Immature natural killer cell (primary cell): Measurements from ENCODE around the gene FOSL1. TPM values are rescaled to one million over a fixed set of nuclear protein-coding genes. Genes with fewer than 3 reads are reported as not detected.

Experiments
- DNase-seq, 3 donors: peaks; one replicate each; pipeline ENCODE4 v3.0.0; 2022; ENCODE audit warnings: mixed read lengths in 1 of 3
- H3K27ac Mint-ChIP-seq, 6 donors: one replicate each; pipeline ENCODE4 v1.8.0; 2020; ENCODE audit warnings: mixed read lengths in 6 of 6, mild to moderate bottlenecking in 5 of 6, inconsistent platforms in 4 of 6, moderate library complexity in 3 of 6
- H3K27me3 Mint-ChIP-seq, 3 donors: one replicate each; pipeline ENCODE4 v1.8.0; 2020 to 2021; ENCODE audit warnings: low read depth in 3 of 3, mild to moderate bottlenecking in 3 of 3, mixed read lengths in 3 of 3, moderate library complexity in 3 of 3, inconsistent platforms in 1 of 3
- H3K36me3 Mint-ChIP-seq, 3 donors: one replicate each; pipeline ENCODE4 v1.8.0; 2020; ENCODE audit warnings: mixed read lengths in 3 of 3, inconsistent platforms in 2 of 3, mild to moderate bottlenecking in 2 of 3
- H3K4me1 Mint-ChIP-seq, 2 donors: one replicate each; pipeline ENCODE4 v1.8.0; 2020; ENCODE audit warnings: inconsistent platforms in 2 of 2, mild to moderate bottlenecking in 2 of 2, mixed read lengths in 2 of 2, moderate library complexity in 1 of 2
- H3K4me3 Mint-ChIP-seq, 5 donors: one replicate each; pipeline ENCODE4 v1.8.0; 2020; ENCODE audit warnings: mild to moderate bottlenecking in 5 of 5, mixed read lengths in 5 of 5, inconsistent platforms in 3 of 5, moderate library complexity in 3 of 5
- H3K9me3 Mint-ChIP-seq, 6 donors: one replicate each; pipeline ENCODE4 v1.8.0; 2020; ENCODE audit warnings: mild to moderate bottlenecking in 6 of 6, mixed read lengths in 6 of 6, inconsistent platforms in 4 of 6, moderate library complexity in 3 of 6
- polyA plus RNA-seq, 3 donors: library from polyadenylated mRNA; unstranded; fragments of 300-500 nt; fragmentation: Illumina TruSeq; gene quantifications; one replicate each; pipeline ENCODE4 v1.2.3, GENCODE V29; 2021

FOSL1 gene
- polyA plus RNA-seq, 3 donors from 2014 or later, result 0.13 to 0.30 (median 0.17) TPM

DNA sequence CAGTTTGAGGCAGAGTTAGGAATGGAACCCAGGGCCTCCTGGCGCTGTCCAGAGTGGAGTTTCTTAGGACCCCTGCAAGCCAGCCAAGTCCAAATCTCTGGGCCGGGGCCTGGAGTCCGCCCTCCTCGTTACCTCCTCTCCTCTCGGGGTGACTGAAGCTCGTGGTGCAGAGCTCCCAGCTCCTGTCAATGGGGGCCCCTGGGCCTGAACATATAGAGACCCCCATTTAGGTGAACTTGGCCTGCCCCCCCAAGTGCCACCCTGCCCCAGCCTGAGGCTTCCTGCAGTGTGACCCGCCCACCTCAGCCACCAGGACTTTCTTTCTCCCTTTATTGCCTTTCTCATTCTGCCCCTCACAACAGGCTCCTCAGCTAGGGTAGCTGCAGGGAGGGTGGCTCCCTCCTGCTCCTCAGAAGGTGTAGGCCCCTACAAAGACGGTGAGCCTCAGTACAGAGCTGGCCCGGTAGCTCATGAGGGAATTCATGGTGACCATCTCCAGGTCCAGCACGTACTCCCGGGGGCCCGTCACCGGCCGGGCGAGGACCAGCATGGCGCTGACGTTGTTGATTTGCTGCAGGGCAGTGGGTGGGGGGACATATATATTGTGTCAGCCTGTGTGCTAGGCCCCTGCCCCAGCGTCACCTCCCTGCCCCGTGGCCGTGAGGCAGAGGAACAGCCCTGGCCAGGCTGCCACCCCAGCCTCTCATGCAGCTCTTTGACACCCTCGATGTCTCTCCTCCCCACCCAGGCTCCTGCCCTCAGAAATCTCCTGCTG lies 33.5 kb downstream of the FOSL1 start:
- H3K9me3 Mint-ChIP-seq, result no peaks in the 10 kb centered on the region
- peaks cover 0 to 5% (median 2%) of the 10 kb centered on the region in 3 donors for H3K27me3 Mint-ChIP-seq
- H3K4me1 Mint-ChIP-seq, result peaks cover 15 to 25% of the 10 kb centered on the region in 2 donors
- no peak overlapping the region for H3K27ac Mint-ChIP-seq
- peaks cover 4 to 12% (median 4%) of the 10 kb centered on the region in 3 donors for H3K36me3 Mint-ChIP-seq
- H3K4me3 Mint-ChIP-seq, result no peak overlapping the region
- no peak for DNase-seq

DNA sequence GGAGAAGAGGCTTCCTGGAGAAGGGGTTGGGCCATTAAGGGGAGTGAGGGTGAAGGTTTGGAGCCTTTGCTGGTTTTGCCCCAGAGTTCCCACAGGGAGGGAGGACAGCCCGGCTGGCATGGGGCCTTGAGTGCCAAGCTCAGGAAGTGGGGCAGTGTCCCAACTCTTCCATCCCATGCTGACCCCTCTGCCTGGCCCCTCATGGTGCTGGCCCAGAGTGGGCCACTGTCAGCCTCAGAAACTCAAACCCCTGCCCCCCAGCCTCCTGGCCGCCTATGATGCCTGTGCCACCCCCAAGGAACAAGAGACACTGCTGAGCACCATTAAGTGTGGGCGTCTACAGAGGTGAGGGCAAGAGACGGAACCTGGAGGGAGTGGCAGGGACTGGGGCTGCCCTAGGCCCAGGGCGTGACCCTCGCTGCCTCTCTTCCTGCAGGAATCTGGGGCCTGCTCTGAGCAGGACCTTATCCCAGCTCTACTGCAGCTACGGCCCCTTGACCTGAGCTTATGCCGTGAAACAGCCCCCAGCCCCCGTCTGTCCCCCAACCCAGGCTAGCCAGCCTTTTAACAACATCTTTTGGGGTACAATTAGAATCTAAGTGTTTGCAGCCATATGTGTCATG lies 34.5 kb downstream of the FOSL1 start:
- H3K27me3 Mint-ChIP-seq, result peaks cover 0 to 5% (median 2%) of the 10 kb centered on the region in 3 donors
- H3K4me1 Mint-ChIP-seq, result peaks cover 18 to 26% of the 10 kb centered on the region in 2 donors
- no peak overlapping the region for H3K4me3 Mint-ChIP-seq
- no peaks in the 10 kb centered on the region for H3K9me3 Mint-ChIP-seq
- H3K27ac Mint-ChIP-seq, result no peak overlapping the region
- no peak for DNase-seq
- peaks cover 4 to 12% (median 4%) of the 10 kb centered on the region in 3 donors for H3K36me3 Mint-ChIP-seq

DNA sequence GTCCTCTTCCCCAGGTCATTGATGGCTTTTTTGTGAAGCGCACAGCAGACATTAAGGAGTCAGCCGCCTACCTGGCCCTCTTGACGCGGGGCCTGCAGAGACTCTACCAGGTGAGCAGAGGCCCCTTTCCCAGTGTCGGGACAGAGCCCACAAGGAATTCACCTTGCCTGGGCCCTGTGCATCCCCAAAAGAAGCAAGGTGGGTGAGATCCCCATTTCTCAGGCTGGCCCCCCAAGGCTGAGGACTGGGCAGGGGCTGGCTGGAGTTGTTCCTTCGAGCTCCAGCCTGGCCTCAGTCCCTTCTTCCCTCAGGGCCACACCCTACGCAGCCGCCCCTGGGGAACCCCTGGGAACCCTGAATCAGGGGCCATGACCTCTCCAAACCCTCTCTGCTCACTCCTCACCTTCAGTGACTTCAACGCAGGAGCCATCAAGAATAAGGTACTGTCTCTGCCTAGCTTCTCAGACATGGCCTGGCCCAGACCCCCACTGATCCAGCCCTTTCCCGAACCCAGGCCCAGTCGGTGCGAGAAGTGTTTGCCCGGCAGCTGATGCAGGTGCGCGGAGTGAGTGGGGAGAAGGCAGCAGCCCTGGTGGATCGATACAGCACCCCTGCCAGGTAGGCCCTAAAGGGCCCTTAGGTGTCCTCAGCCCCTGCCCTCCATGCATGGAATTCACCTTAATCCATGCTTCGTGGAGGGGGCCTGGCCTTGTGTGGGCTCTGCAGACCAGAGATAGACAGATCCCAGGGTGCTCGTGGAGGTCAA lies 35.3 kb downstream of the FOSL1 start:
- DNase-seq, result no peak
- Mint-ChIP-seq H3K9me3 (no peaks in the 10 kb centered on the region), H3K27ac (peak overlapping the region in 1 of 6 donors; percentile 84), H3K4me3 (no peak overlapping the region), H3K4me1 (peaks cover 20 to 24% of the 10 kb centered on the region in 2 donors), H3K36me3 (peaks cover 4 to 12% (median 4%) of the 10 kb centered on the region in 3 donors), H3K27me3 (peaks cover 2 to 8% (median 4%) of the 10 kb centered on the region in 3 donors)

DNA sequence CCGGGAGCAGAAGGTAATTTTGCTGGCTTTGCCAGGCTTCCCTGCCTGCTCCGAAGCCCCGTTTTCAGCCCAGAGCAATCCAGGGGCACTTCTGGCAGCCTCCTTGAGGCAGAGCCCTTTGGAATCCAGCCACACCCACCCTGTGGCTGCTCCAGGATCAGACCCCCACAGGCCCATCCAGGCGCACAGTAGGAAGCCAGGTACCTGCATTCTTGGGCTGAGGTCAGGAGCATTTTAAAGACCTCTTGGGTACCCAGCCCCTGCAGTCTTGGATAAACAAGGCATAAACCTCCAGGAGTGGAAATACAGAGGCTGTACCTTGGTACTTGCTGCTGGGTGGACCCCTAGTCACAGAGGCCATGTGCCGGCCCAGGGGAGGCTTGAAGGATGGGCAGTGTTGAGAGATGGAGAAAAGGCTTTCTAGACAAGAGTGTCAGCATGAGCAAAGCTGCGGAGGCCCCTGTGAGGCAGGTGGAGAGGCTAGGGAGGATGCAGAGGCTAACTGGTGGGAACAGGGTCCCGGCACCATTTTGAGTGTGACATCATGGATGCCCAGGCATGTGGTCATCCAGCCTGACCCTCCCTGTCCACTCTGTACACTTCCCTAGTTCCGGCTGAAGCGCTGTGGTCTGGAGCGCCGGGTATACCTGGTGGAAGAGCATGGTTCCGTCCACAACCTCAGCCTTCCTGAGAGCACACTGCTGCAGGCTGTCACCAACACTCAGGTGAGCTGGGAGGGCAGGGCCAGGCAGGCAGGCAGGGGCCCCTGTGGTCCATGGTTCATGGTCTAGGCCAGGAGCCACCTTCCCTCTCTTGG lies 36.1 kb downstream of the FOSL1 start:
- Mint-ChIP-seq H3K36me3 (peaks cover 4 to 12% (median 4%) of the 10 kb centered on the region in 3 donors), H3K27me3 (peaks cover 2 to 7% (median 4%) of the 10 kb centered on the region in 3 donors), H3K4me1 (peaks cover 27 to 28% of the 10 kb centered on the region in 2 donors), H3K9me3 (no peaks in the 10 kb centered on the region), H3K4me3 (no peak overlapping the region), H3K27ac (peak overlapping the region in 2 of 6 donors; percentile 55 to 66)
- no peak for DNase-seq

DNA sequence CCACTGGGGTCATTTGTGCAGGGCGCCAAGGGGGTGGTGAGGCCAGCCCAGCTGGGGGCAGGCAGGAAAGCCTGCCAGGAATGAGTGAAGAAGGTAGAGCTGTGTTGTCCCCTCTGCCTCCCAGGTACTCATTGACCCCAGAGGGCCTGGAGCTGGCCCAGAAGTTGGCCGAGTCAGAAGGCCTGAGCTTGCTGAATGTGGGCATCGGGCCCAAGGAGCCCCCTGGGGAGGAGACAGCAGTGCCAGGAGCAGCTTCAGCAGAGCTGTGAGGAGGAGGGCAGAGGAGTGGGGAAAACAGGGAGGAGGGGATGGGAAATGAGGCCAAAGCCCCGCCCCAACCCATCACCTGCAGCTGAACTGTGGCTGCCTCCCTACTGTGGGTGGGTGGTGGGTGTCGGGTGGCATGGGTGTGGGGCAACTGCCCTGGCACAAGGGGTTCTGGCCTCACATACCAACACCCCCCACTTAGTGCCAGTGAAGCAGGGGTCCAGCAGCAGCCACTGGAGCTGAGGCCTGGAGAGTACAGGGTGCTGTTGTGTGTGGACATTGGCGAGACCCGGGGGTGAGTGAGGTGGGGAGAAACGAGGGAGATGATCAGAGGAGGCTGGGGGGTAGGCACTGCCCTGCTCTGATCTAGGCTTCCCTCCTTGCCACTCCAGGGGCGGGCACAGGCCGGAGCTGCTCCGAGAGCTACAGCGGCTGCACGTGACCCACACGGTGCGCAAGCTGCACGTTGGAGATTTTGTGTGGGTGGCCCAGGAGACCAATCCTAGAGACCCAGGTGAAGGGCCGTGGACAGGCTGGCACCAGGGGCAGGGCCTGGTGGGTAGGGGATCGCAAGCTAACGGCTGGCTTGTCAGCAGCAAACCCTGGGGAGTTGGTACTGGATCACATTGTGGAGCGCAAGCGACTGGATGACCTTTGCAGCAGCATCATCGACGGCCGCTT lies 37.0 kb downstream of the FOSL1 start:
- Mint-ChIP-seq H3K9me3 (no peaks in the 10 kb centered on the region), H3K36me3 (peaks cover 4 to 12% (median 4%) of the 10 kb centered on the region in 3 donors), H3K27ac (peak overlapping the region in 3 of 6 donors; percentile 22 to 62 (median 45)), H3K27me3 (peaks cover 3 to 8% (median 6%) of the 10 kb centered on the region in 3 donors), H3K4me1 (peaks cover 34 to 37% of the 10 kb centered on the region in 2 donors), H3K4me3 (peak overlapping the region in 2 of 5 donors; percentile 2 to 32)
- no peak for DNase-seq

DNA sequence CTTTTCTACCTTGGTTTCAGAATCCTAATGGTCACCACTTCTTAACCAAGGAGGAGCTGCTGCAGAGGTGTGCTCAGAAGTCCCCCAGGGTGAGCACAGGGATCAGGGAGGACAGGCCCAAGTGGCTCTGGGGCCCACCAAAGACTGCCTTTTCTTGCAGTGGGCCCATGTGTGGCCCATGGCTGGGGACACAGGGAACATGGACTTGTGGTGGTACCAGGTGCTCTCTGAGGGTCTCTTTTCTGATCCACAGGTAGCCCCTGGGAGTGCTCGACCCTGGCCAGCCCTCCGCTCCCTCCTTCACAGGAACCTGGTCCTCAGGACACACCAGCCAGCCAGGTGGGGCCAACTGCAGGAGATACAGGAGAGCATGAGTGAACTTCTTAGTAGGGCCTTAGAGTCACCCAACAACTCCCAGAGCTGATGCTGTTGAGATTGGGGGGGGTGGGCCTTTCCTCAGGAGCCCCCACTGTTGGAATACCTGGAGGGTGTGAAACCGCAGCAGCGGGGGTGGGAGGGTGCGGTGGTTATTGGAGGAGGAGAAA lies 37.9 kb downstream of the FOSL1 start:
- no peak for DNase-seq
- peaks cover 4 to 11% (median 4%) of the 10 kb centered on the region in 3 donors for H3K36me3 Mint-ChIP-seq
- H3K4me1 Mint-ChIP-seq, result peaks cover 34 to 38% of the 10 kb centered on the region in 2 donors
- peaks cover 6 to 15% (median 10%) of the 10 kb centered on the region in 3 donors for H3K27me3 Mint-ChIP-seq
- peak overlapping the region in 2 of 5 donors; percentile 32 to 91 for H3K4me3 Mint-ChIP-seq
- peak overlapping the region in 2 of 6 donors; percentile 62 to 65 for H3K27ac Mint-ChIP-seq
- H3K9me3 Mint-ChIP-seq, result no peaks in the 10 kb centered on the region

DNA sequence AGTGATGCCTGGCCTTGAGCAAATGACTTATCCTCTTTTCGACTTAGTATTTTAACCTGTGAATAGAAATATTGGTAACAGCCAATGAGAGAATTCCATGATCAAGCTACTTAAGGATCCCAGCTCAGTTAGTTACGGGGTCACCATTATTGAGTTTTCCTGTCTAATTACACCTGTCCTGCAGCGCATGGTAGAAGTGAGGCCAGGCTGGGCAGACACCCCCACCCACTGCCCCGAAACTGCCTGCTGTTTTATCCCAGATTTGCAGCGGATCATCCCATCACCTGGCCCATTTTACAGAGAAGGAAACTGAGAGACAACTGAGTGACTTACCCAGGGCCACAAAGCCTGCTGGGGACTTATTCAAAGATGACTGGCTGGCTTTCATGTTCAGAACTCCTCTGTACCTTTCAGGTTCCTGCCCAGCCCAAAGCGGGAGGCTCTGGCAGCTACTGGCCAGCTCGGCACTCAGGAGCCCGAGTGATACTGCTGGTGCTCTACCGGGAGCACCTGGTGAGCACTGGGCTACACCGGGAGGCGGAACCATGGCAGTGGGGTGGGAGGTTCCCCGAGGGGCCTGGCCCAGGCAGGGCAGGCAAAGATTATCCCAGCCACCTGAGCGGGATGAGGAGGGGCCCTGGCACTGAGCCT lies 38.5 kb downstream of the FOSL1 start:
- Mint-ChIP-seq H3K36me3 (peaks cover 6 to 11% (median 6%) of the 10 kb centered on the region in 3 donors), H3K27ac (peak overlapping the region in 5 of 6 donors; percentile 45 to 91 (median 81)), H3K4me1 (peaks cover 36 to 42% of the 10 kb centered on the region in 2 donors), H3K4me3 (peak overlapping the region; percentile 91 to 98 (median 94)), H3K9me3 (no peaks in the 10 kb centered on the region), H3K27me3 (peaks cover 9 to 21% (median 12%) of the 10 kb centered on the region in 3 donors)
- DNase-seq, result no peak

DNA sequence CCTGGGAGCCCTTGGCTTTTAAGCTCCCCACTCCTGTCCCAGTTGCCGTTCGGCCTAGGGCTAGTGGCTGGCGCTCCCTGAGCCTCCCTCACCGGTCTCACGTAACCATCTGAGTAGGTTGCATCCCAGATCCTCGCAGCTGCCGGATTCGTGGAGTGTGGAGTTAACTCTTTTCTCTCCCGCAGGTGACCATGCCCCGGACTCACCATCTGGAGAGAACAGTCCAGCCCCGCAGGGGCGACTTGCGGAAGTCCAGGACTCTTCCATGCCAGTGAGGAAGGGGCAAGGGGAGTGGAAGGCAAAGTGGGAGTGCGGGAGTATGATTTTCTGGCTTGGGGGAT lies 39.1 kb downstream of the FOSL1 start:
- no peak for DNase-seq
- H3K4me1 Mint-ChIP-seq, result peaks cover 41 to 47% of the 10 kb centered on the region in 2 donors
- peaks cover 10 to 21% (median 18%) of the 10 kb centered on the region in 3 donors for H3K27me3 Mint-ChIP-seq
- H3K36me3 Mint-ChIP-seq, result peaks cover 9 to 16% (median 9%) of the 10 kb centered on the region in 3 donors
- no peaks in the 10 kb centered on the region for H3K9me3 Mint-ChIP-seq
- peak overlapping the region; percentile 91 to 98 (median 94) for H3K4me3 Mint-ChIP-seq
- H3K27ac Mint-ChIP-seq, result peak overlapping the region in 5 of 6 donors; percentile 76 to 98 (median 82)

DNA sequence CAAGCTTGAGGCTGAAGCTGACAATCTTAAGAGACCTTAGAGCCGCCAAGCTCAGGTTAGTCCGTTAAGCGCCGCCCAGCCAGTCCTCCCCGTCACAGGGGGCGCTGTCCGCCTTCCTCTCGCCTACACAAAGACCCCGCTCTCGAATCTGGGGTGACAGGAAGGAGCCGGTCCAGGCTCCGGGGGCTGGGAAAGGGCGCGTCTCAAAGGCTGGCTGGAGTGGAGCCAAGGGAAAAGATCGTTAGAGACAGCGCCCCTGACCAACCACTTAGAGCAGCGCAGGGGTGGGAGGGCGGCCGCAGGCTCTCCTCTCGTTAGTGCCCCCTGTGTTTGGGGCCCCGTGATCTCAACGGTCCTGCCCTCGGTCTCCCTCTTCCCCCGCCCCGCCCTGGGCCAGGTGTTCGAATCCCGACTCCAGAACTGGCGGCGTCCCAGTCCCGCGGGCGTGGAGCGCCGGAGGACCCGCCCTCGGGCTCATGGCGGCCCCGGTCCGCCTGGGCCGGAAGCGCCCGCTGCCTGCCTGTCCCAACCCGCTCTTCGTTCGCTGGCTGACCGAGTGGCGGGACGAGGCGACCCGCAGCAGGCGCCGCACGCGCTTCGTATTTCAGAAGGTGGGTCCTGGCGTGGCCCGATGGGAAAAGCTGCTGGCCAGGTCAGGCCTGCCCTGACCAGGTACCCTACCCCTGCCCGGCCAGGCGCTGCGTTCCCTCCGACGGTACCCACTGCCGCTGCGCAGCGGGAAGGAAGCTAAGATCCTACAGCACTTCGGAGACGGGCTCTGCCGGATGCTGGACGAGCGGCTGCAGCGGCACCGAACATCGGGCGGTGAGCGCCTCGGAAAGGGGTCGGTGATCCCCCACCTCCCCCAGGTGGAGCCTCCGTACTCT lies 39.7 kb downstream of the FOSL1 start, which contains the start of gene MUS81:
TSS of gene MUS81 (plus strand) at position 156 of the 887 bp plus-strand sequence. CDS start at position 477, 321 bp downstream.
- H3K36me3 Mint-ChIP-seq, result peaks cover 13 to 22% (median 13%) of the 10 kb centered on the region in 3 donors
- DNase-seq, result peak; percentile 91 to 93 (median 92)
- H3K9me3 Mint-ChIP-seq, result no peaks in the 10 kb centered on the region
- H3K4me1 Mint-ChIP-seq, result peaks cover 48 to 53% of the 10 kb centered on the region in 2 donors
- peak within 1 kb of the TSS; percentile 91 to 98 (median 94) for H3K4me3 Mint-ChIP-seq
- H3K27ac Mint-ChIP-seq, result peak within 1 kb of the TSS; percentile 91 to 99 (median 98)
- H3K27me3 Mint-ChIP-seq, result peaks cover 10 to 21% (median 19%) of the 10 kb centered on the region in 3 donors

DNA sequence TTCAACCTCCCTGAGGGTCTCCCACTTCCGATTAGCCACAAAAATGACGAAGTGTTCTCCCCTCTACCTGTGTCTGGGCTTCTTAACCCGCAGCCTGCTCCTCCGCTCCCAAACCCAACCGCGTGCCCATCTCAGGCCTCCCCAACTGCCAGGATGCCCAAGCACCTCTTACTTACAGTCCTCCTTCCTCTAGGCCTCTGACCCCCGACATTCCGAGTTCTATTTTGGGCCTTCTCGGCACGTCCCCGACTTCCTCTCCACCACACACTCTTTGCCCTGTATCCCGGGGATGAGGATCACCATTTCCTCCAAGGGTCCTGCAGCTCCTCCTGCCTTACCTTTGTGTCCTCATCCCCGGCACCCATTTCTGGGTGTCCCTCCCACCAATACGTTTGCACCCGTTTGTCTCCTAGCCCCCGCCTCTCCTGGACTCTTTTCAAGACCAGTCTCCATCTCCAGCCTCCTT lies 40.3 kb downstream of the FOSL1 start:
- no peak for DNase-seq
- Mint-ChIP-seq H3K36me3 (peaks cover 13 to 21% (median 14%) of the 10 kb centered on the region in 3 donors), H3K27me3 (peaks cover 10 to 21% (median 19%) of the 10 kb centered on the region in 3 donors), H3K4me1 (peaks cover 52 to 59% of the 10 kb centered on the region in 2 donors), H3K4me3 (peak overlapping the region; percentile 91 to 98 (median 94)), H3K27ac (peak overlapping the region; percentile 91 to 99 (median 98)), H3K9me3 (no peaks in the 10 kb centered on the region)
